ENCODE results near the gene ETNK2. TPM values are rescaled to one million over a fixed set of nuclear protein-coding genes. Genes with fewer than 3 reads are reported as not detected.

ETNK2 gene
- total RNA-seq, 1 experiment from 2014 or later: 21.9 TPM

DNA sequence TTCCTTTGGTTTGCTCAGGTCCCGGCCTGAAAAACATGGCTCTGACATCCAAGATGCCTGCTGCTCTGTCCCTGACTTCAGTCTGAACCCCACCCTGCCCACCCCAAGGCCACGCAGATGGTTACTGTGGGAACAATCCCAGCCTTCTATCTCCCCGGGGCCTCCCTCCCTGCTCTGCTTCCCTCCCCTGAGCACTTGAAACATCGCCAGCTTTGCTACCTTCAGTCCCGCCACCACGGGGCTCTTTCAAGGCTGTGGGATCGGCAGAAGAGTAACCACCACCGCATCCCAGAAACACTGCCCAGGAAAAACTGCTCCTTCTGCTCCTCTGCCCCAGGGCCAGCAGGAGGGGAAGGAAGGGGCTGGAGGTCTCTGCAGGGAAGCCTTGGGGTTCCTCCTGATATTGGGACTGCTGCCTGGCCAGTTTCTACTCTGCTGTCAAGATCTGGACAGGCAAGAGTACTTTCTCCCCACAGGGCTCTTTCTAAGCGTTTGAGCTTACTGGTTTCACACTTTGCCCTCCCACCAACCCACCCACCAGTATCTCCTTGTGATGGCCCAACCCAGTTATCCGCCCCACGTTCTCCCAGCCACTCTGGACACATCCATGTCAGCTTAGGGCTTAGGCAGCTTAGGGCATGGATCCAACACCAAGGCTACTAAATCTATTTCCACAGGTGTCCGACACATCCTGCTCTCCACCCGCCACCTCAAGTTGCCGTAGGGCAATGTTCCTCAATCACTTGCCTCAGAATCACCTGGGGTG is 8.4 kb downstream of the ETNK2 start:
- Mint-ChIP-seq H3K27ac (ENCODE audit: unreplicated experiment) (no peak overlapping the region), H3K4me3 (ENCODE audit: unreplicated experiment) (no peak overlapping the region), H3K36me3 (ENCODE audit: insufficient read depth, unreplicated experiment) (no peaks in the 10 kb centered on the region), H3K9me3 (ENCODE audit: unreplicated experiment) (no peaks in the 10 kb centered on the region), H3K4me1 (ENCODE audit: low read depth, unreplicated experiment) (peaks cover 29% of the 10 kb centered on the region), H3K27me3 (ENCODE audit: insufficient read depth, unreplicated experiment) (no peaks in the 10 kb centered on the region)
- TF ChIP-seq, protein P1, sequence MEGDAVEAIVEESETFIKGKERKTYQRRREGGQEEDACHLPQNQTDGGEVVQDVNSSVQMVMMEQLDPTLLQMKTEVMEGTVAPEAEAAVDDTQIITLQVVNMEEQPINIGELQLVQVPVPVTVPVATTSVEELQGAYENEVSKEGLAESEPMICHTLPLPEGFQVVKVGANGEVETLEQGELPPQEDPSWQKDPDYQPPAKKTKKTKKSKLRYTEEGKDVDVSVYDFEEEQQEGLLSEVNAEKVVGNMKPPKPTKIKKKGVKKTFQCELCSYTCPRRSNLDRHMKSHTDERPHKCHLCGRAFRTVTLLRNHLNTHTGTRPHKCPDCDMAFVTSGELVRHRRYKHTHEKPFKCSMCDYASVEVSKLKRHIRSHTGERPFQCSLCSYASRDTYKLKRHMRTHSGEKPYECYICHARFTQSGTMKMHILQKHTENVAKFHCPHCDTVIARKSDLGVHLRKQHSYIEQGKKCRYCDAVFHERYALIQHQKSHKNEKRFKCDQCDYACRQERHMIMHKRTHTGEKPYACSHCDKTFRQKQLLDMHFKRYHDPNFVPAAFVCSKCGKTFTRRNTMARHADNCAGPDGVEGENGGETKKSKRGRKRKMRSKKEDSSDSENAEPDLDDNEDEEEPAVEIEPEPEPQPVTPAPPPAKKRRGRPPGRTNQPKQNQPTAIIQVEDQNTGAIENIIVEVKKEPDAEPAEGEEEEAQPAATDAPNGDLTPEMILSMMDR (IDR thresholded peaks at IDR 0.05; ENCODE audit: insufficient read depth in 1 of 2, low read depth in 1 of 2, low read length in 1 of 2, severe bottlenecking in 1 of 2, unreplicated experiment in 1 of 2): no peak
- CTCF ChIA-PET: interaction anchor here (0.6 kb wide), 1 partner anchor 336 kb away, joined by 3 read pairs; no protein-coding TSS in a partner anchor
- POLR2A ChIA-PET: no interaction called here
- Histone ChIP-seq H3K4me3 (ENCODE audit: low read depth, low read length) (no peak overlapping the region), H3K9me3 (no peaks in the 10 kb centered on the region), H3K4me1 (peaks cover 41% of the 10 kb centered on the region), H3K36me3 (ENCODE audit: control insufficient read depth, insufficient read depth, low read length) (no peaks in the 10 kb centered on the region; the same call in 1 of the 2 replicates), H3K27me3 (replicated peaks; ENCODE audit: control insufficient read depth, insufficient read depth, low read length) (no peaks in the 10 kb centered on the region)
- intact Hi-C loops (cut with micrococcal nuclease; ENCODE audit: unreplicated experiment): no loop called here
- no TSS peak for BruUV-seq (replicated peaks)
- no peak for DNase-seq

DNA sequence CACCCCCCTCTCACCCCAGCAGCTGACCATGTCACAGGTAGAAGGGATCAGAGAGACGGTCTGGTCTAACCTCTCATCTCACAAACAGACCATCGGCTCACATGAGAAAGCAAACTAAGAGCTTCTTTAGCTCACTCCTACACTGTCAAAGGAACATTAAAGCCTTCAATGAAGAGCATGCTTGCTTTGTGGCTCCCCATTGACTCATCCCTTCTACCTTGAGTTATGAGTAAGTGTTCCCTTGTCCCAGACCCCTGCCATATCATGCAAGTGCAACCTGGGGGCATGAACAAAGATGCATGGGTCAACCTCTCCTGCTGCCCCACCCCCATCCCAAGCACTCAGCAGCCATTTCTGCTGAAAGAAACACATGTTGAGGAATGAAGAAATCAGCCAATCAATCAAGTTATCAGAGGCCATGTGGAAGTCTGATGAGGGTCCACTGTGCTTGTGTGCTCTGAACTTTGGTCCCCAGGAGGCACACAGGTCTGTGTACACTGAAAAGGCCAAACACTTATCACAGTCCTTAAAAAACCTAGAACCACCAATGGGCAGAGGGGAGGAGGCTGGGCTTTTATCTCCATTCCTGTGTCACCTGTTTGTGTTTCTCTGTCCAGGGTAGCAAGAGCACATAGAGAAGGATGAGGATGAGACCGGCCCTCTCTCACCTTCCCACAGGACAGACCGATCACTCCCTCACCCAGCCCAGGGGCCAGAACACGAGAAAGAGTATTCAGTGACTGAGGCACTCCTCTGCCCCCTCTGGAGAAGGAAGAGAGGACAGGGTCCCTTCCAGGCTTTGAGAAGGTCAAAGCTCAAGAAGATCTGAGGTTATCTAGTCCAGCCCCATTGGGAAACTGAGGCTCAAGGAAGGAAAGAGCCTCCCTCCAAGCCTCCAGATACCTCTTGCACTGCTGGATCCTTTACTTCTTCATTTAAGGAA is 9.5 kb downstream of the ETNK2 start:
- BruUV-seq (replicated peaks): no TSS peak
- TF ChIP-seq, protein P1 (IDR thresholded peaks at IDR 0.05; ENCODE audit: insufficient read depth in 1 of 2, low read depth in 1 of 2, low read length in 1 of 2, severe bottlenecking in 1 of 2, unreplicated experiment in 1 of 2): peak in 1 of 2 experiments; percentile 27
- H3K27ac Mint-ChIP-seq (ENCODE audit: unreplicated experiment): no peak overlapping the region
- POLR2A ChIA-PET: no interaction called here
- no peaks in the 10 kb centered on the region for H3K9me3 Mint-ChIP-seq (ENCODE audit: unreplicated experiment)
- intact Hi-C loops (cut with micrococcal nuclease; ENCODE audit: unreplicated experiment): no loop called here
- Histone ChIP-seq H3K4me1 (peaks cover 41% of the 10 kb centered on the region), H3K27me3 (replicated peaks; ENCODE audit: control insufficient read depth, insufficient read depth, low read length) (no peaks in the 10 kb centered on the region), H3K36me3 (ENCODE audit: control insufficient read depth, insufficient read depth, low read length) (no peaks in the 10 kb centered on the region), H3K4me3 (ENCODE audit: low read depth, low read length) (no peak overlapping the region), H3K9me3 (no peaks in the 10 kb centered on the region)
- H3K27me3 Mint-ChIP-seq (ENCODE audit: insufficient read depth, unreplicated experiment): no peaks in the 10 kb centered on the region
- peaks cover 29% of the 10 kb centered on the region for H3K4me1 Mint-ChIP-seq (ENCODE audit: low read depth, unreplicated experiment)
- no peak for DNase-seq
- H3K4me3 Mint-ChIP-seq (ENCODE audit: unreplicated experiment): no peak overlapping the region
- H3K36me3 Mint-ChIP-seq (ENCODE audit: insufficient read depth, unreplicated experiment): no peaks in the 10 kb centered on the region
- CTCF ChIA-PET: interaction anchor here (0.5 to 1.7 kb wide), 5 partner anchors 13 to 337 kb away, joined by 3 to 9 read pairs (median 4); partner anchors contain the start of gene SOX13

DNA sequence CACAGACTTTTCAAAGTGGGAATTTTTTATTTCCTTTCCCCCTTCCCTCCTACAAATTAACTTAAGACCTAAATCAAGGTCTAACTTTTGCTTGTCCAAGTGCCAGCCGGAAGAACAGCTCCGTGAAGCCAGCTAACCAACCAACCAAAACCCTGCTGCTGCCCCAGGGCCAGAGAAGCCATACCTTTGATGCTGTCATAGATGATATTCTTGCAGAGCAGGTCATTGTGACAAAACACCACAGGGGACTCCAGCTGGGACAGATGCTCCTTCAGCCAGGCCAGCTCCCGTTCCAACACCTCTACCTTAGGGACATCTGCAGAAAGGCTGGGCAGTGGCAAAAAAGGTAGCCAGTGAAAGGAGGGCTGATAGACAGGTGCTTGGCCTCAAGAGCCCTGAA is 10.7 kb downstream of the ETNK2 start:
- H3K36me3 ChIP-seq (ENCODE audit: control insufficient read depth, insufficient read depth, low read length): no peaks in the 10 kb centered on the region
- TF ChIP-seq, protein P1 (IDR thresholded peaks at IDR 0.05; ENCODE audit: insufficient read depth in 1 of 2, low read depth in 1 of 2, low read length in 1 of 2, severe bottlenecking in 1 of 2, unreplicated experiment in 1 of 2): no peak
- Mint-ChIP-seq H3K27ac (ENCODE audit: unreplicated experiment) (no peak overlapping the region), H3K27me3 (ENCODE audit: insufficient read depth, unreplicated experiment) (no peaks in the 10 kb centered on the region), H3K4me1 (ENCODE audit: low read depth, unreplicated experiment) (peaks cover 29% of the 10 kb centered on the region), H3K36me3 (ENCODE audit: insufficient read depth, unreplicated experiment) (no peaks in the 10 kb centered on the region), H3K4me3 (ENCODE audit: unreplicated experiment) (no peak overlapping the region), H3K9me3 (ENCODE audit: unreplicated experiment) (no peaks in the 10 kb centered on the region)
- POLR2A ChIA-PET: interaction anchor here (0.5 kb wide), 1 partner anchor 11 kb away, joined by 3 read pairs; the partner anchor contains the start of gene ETNK2
- CTCF ChIA-PET: interaction anchor here (1.2 to 1.7 kb wide), 2 partner anchors 12 to 22 kb away, joined by 3 to 9 read pairs; no protein-coding TSS in a partner anchor
- H3K9me3 ChIP-seq: no peaks in the 10 kb centered on the region
- no TSS peak for BruUV-seq (replicated peaks)
- H3K27me3 ChIP-seq (replicated peaks; ENCODE audit: control insufficient read depth, insufficient read depth, low read length): no peaks in the 10 kb centered on the region
- H3K4me1 ChIP-seq: peaks cover 41% of the 10 kb centered on the region
- H3K4me3 ChIP-seq (ENCODE audit: low read depth, low read length): no peak overlapping the region
- intact Hi-C loops (cut with micrococcal nuclease; ENCODE audit: unreplicated experiment): no loop called here
- DNase-seq: no peak
